ENCODE measurements around the gene RS1.

The RS1 gene

GRCh38 chrX:18701621-18702361 is 29.9 kb upstream of the RS1 start:
- no peak overlapping the region for H3K4me3 ChIP-seq (ENCODE audit: low read depth, low read length)
- TF ChIP-seq CTCF (IDR thresholded peaks at IDR 0.05; ENCODE audit: low read depth, low read length), result no peak

- no peak overlapping the region for H3K4me3 ChIP-seq (ENCODE audit: low read depth, low read length)
Observed at GRCh38 chrX:18698737-18699650, 27.1 kb upstream of the RS1 start.

GRCh38 chrX:18696653-18697052 is 24.7 kb upstream of the RS1 start:
- TF ChIP-seq CTCF (IDR thresholded peaks at IDR 0.05; ENCODE audit: low read depth, low read length), result no peak
- no peak overlapping the region for H3K4me3 ChIP-seq (ENCODE audit: low read depth, low read length)

More at GRCh38 chrX:18698737-18699650, 27.1 kb upstream of the RS1 start:
- no peak for TF ChIP-seq CTCF (IDR thresholded peaks at IDR 0.05; ENCODE audit: low read depth, low read length)

GRCh38 chrX:18692541-18692940 is 20.6 kb upstream of the RS1 start:
- TF ChIP-seq CTCF (IDR thresholded peaks at IDR 0.05; ENCODE audit: low read depth, low read length), result no peak
- no peak overlapping the region for H3K4me3 ChIP-seq (ENCODE audit: low read depth, low read length)

GRCh38 chrX:18691431-18691830 is 19.5 kb upstream of the RS1 start:
- H3K4me3 ChIP-seq (ENCODE audit: low read depth, low read length), result no peak overlapping the region
- no peak for TF ChIP-seq CTCF (IDR thresholded peaks at IDR 0.05; ENCODE audit: low read depth, low read length)

- no peak overlapping the region for H3K4me3 ChIP-seq (ENCODE audit: low read depth, low read length)
- TF ChIP-seq CTCF (IDR thresholded peaks at IDR 0.05; ENCODE audit: low read depth, low read length), result no peak
Observed at GRCh38 chrX:18687856-18688495, 16.1 kb upstream of the RS1 start.
